ENCODE data around the gene NSMCE1.
"Not testable (repeated sequence)": the region's sequence is repeated elsewhere in the genome, so short reads cannot be mapped to it uniquely, and the experiment has no call there.

DNA sequence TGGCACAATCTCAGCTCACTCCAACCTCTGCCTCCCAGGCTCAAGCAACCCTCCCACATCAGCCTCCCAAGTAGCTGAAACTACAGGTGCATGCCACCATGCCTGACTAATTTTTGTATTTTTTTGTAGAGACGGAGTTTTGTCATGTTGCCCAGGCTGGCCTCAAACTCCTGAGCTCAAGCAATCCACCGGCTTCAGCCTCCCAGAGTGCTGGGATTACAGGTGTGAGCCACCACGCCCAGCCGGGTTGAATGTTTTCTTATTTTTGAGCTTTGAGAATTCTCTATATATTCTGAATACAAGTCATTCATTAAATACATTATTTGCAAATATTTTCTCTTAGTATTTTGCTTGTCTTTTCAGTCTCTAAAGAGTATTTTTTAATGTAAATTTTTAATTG lies 19.7 kb downstream of the NSMCE1 start:
- not testable (repeated sequence) for TF ChIP-seq CTCF (conservative IDR thresholded peaks at IDR 0.05 in 1 of 2, IDR thresholded peaks at IDR 0.05 in 1 of 2; ENCODE audit: low read depth in 1 of 2, low read length in 2 of 2); EZH2 (IDR thresholded peaks at IDR 0.05; ENCODE audit: low read length, missing control alignments)

Data from fibroblast of lung (primary cell).